NCI-H1436 (cell line): ENCODE measurements around the gene CD34.
"Not testable (repeated sequence)": the region's sequence is repeated elsewhere in the genome, so short reads cannot be mapped to it uniquely, and the experiment has no call there.

Source experiments
- DNase-seq: peaks from one replicate; lab custom pipeline; 2025; lab: John Stamatoyannopoulos, UW

The CD34 gene

DNA sequence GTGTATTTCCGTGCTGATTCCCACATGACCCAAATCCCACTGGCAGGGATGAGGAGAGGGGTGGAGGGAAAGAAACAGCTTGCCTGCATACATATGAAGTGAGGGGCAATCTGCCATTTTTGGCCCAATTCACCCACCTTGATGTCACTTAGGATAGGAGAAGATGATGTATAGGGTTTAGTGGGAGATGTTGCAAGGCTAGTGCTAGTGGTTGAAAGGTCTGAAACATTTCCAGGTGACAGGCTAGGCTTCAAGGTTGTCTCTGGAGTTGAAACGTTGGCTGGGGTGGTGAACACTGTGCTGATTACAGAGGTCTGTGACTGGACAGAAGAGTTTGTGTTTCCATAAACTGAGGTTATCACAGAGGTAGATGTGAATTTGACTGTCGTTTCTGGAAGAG, 12.1 kb downstream of the CD34 start:
- no peak for DNase-seq

DNA sequence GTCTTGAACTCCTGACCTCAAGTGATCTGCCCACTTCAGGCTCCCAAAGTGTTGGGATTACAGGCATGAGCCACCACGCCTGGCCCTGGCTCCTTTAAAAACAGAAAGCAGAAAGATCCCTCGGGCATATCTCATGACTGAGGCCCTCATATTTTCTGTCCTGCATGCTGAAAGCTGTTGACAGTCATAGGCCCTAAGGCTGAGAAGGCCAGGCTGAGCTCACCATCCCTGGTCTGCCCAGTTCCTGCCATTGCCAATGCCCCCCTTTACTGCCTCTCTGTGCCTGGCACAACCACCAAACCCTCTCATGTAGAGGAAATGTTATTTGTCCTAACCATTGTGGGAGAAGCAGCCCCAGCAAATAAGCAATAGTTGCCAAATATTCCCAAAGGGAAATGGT, 12.7 kb downstream of the CD34 start:
- DNase-seq, result no peak

DNA sequence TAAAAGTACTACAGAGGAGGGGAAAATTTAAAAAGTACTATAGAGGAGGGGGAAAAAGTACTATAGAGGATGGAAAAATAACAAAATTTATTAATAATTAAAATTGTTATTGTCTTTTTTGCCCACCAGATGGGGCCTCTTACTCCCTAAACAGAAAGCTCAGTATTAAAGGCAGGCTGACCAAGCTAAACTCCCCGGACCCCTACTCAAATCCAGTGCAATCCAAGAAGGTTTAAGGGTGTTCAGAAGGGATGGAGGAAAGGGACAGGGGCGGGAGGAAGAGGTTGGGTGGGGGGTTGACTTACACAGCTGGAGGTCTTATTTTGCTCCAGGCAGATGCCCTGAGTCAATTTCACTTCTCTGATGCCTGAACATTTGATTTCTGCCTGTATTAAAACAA, 13.7 kb downstream of the CD34 start:
- peak; percentile 4 for DNase-seq

DNA sequence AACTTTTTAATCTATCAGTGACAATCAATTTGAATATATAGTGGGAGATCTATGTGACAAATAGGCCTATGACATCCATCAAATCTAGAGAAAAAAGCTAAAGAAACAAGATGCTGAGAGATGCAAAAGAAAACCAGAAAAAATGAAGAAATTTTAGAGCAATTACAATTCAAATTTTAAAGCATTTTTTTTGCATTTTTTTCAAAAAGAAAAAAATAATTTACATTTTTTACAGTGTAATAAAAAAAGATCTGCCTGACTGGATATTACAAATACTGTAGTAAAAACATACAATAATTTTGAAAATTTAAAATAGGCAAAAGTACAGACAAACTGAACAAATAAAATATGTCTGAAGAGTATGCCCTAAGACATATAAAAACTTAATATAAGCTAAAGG, 14.4 kb downstream of the CD34 start:
- DNase-seq, result no peak

DNA sequence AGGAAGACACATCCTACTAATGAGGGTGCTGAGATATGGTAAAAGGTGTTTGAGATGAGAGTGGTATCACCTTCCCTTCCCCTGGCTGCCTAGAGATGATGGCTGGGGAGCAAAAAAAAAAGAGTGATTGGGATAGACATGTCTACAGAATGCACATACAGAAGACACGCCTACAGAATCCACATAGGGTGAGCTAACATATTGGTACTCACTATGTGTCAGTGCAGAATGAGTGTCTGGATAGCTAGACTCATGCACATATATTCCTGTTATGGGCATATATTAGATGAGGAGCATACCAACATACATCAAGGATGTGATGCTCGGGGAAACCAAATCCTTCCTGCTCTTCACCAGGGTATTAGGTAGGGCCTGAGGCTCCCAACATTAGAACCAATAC, 16.2 kb downstream of the CD34 start:
- no peak for DNase-seq

DNA sequence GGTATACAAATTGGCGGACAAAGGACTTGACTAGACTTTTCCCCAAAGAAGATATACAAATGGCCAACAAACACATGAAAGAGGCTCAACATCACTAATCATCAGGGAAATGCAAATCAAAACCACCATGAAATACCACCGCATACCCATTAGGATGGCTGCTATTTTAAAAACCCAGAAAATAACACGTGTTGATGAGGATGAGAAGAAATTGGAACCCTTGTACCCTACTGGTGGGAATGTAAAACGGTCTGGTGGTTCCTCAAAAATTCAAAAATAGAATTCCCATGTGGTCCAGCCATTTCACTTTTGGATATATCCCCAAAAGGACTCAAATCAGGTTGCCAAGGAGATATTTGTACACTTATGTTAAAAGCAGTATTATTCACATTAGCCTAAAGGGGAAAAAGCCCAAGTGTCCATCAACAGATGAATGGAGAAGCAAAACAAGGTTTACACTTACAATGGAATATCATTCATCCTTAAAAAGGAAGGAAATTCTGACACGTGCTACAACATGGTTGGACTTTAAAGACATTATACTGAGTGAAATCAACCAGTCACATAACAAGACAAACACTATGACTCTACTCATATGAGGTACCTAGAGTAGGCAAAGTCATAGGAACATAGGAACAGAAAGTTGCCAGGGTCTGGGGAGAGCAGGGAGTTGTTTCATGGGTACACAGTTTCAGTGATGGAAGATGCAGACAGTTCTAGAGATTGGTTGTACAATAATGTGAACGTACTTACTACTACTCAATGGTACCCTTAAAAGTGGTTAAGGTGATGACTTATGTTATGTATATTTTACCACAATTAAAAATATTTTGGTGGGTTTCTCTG, 17.0 kb downstream of the CD34 start:
- no peak for DNase-seq

DNA sequence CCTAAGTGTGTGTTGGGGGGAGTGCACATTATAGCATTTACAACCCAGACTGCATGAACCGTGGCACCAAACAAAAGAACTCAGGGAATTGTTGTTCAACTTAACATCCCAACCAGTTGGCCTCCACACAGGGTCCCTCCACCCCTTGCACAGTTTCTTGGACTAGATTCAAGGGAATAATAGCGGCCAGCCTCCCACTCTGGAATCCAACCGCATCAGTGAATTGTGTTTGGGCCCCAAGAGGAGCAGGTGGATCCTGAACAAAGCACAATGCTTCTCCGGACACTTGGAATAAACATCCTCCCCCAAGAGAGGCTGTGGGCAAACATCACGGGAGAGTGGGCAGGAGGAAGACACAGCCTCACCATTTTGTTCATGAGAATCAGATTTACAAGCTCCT, 18.2 kb downstream of the CD34 start:
- no peak for DNase-seq

DNA sequence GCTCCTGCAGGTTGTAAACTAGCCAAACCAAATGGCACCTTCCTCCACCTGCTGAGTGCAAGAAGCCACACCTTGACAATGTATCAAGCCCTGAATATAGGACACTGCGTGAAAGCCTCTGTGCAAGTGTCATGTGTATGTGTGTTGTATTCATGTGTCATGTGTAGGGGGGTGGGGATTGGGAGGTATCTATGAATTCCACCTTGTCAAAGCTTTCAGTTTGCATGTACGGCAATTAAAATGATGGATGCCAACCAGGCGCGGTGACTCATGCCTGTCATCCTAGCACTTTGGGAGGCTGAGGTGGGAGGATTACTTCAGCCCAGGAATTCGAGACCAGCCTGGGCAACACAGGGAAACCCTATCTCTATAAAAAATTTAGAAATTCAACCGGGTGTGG, 19.8 kb downstream of the CD34 start:
- no peak for DNase-seq

DNA sequence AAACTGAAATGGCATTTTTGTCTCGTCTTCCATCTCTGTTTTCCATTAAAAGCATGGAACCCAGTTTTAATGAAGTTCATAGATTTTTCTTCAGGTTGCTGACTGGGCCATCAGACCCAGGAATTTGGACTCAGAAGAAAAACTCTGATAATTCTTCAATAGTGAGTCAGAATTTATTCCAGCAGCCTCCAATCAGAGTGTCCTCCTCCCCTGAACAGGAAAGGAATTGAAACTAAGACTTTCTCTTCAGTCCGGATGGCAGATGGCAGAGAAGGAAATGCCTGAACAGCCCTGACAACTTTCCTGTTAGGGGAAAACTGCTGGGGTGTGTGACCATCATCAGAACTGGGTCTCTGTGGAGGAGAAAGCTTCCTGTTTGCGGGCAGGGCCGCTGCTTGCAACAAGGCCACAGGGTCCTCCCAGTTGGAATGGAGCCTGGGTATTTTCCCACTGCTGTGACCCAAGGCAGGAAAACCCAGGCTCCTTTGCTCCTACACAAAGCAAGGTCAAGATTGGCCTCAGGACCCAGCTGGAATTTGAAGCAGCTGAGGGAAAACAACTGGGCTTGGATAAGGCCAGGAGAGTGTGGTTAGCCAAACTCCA, 20.7 kb downstream of the CD34 start:
- DNase-seq, result no peak

DNA sequence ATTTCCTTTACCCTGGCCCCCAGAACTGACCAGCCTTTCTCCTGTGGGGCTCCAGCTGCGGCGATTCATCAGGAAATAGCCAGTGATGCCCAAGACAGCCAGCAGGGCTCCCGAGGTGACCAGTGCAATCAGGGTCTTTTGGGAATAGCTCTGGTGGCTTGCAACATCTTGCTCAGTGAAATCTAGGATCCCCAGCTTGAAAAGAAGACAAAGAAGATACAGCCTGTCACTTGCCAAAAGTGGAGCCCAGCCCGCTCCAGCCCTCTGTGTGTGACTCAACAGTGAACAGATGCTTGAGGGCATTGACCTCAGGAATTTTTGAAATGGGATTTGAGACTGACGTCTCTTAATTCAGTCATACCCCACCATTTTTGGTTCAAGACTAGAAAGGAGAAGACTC, 22.3 kb downstream of the CD34 start:
- no peak for DNase-seq

DNA sequence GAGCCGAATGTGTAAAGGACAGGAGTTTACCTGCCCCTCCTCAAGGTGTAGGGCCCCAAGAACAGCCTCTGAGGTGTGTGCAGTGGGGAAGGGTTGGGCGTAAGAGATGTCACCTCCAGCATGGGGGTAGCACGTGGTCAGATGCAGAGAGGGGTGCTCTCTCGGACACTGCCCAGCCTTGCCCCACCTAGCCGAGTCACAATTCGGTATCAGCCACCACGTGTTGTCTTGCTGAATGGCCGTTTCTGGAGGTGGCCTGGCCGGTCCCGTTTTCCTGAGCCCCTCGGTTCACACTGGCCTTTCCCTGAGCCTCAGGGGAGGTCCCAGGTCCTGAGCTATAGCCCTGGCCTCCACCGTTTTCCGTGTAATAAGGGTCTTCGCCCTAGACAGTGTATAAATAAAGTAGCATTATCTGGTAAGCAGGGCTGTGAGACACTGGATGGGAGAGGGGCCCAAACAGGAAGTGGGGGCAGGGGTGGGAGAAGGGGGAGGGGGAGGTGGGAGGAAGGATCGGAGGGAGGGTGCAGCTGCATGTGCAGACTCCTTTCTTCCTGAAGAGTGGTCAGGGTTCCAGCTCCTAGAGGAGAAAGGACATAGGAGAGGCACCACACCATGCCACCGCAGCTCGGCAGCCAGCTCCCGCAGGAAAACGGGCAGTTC, 23.3 kb downstream of the CD34 start:
- no peak for DNase-seq

DNA sequence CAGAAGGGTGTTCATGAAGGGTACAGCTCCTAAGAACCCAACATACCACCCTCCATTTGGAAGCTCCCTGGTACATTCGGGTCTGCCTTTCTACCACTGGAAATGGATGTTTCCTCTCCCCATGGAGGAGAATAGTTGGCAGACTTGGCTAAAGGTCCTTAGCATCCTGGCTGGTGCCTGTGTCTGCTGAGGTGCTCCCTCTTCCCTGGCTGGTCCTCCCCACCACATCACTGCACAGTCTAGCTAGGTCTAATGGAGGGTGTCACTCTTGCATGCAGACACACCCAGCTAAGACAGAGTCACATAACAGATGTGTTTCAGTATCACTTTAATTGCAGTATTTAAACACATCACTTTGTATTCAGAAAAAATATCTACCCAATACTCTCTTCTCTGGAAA, 24.7 kb downstream of the CD34 start:
- no peak for DNase-seq

DNA sequence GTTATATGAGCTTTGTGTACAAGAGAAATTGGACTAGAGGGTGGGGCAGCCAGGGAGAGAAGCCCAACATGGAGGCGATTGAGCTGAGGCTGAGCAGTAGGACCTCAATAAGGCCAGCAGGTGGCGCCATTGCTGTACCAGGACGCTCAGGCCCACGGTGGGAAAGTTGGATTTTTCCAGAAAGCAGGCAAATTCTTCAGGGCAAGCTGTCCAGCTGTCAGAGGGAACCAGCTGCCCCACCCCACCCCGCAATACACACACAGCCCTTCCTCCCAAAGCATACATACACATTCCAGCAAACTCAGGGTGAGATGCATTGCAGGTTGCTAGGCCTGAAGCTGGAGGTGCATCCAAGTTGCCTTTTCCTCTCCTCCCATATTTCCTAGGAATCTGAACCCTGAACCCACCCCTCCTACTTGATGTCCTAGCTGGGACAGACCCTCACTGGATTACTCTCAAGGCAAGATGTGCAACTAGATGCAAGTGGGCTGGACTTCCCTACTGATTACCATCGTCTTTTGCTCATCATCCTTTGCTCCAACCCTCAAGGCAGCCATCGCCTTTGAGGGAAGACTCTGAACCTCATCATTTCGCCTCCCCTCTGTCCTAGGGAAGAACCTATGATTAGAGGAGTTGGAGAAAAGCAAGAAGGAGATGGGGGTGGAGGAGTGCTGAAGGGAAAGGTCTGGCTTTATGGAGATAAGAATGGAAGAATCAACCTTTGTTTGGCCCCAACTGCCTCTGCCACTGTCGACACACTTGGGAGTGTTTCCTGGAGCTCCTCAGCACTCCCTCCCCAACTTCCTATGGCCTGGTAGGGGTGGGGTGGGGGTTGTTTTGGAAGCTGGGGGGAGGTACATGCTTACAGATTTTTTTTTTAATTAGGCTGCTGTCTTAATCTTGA, 25.5 kb downstream of the CD34 start:
- DNase-seq, result peak; percentile 77

DNA sequence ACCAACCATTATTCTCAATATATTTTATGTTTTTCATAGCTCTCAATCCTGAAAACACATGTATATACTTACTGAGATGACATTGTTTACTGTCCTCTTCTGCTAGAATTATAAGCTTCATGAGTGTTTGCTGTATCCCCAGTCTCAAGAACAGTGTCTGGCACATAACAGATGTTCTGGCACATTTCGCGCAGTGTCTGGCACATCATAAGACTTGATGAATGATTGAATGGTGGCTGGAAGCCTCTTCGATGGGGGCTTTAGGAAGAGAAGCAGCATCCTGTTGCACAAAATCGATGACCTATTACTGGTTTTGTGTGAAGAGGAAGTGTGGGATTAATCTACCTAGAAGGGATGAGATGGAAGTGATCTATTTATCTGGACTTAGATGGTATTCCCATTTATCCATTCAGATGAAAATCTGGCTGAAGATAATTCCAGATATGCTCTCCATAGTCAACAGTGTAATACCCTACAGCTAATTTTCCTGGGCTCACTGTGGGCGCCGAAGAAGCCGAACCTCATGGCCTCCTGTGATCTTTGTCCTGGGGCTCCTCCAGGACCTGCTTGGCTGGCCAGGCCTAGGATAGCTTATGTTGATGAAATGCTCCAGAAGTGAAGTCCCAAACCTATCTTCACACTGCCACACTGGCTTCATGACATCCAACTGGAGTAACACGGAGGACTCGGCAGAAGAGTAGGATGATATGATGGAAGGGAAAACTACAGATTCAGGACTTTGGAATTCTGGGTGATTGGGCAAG, 26.5 kb downstream of the CD34 start:
- no peak for DNase-seq

DNA sequence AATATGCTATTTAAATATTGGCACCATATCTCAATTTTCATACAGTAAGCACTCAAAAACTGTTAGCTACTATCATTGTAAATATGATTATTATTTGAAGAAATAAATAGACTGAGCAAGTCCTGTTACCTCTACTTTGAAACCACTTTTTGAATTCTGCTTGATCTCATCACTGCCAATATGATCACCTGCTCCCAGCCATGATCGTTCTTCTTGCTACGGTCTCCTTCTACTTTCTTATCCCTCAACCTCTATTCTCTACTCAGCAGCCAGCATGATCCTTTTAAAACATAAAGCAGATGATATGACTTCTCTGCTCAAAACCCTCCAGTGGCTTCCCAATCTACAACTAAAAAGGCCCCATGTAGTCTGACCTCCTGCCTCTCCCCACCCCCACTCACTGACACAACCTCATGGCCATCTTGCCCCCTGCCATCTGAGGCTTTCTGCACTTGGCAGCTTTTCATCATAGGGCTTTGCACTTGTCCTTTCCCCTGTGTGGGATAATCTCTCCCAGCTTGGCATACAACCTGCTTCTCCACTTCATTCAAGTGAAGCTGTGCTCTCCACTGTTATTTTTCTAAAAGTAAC, 27.2 kb downstream of the CD34 start:
- DNase-seq, result no peak

DNA sequence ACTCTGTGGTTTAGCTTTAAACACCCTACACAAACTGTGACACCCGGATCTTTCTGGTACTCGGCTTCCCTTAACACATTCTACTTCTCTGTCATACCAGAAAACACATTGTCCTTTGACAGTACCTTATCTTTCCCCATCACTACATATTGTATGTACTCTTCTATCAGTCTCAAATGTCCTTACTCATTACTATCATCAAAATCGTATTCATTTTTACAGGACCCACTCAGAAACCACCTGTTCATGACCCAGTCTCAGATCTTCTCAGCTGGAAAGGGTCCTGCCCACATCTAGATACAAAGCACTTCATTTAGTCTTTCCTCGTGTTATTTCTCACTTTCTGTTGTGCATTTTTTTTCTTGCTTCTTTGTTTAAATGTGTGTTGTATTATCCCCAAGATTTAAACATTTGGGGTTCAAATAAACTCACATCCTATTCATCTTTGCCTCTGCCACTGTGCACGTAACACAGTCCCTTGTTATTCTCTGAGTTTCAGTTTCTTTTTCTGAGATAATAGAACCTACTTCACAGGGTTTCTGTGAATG, 27.7 kb downstream of the CD34 start:
- no peak for DNase-seq

DNA sequence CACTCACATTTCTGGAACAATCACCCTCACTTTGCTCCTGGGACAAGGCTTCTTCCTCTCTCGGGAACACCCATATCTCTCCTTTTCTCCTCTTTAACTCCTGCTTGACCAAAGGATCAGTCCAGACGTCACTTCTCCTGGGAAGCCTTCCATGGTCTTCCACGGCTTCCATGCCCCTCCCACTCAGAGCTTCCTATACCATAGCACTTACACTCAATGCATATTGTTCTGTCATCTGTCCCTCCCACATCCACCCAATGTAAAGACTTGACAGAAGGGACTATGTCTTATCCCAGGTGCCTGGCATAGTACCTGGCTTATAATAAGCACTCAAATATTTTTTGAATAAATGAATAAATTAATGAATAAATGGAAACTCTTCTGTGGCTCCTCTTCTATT, 28.2 kb downstream of the CD34 start:
- DNase-seq, result no peak

DNA sequence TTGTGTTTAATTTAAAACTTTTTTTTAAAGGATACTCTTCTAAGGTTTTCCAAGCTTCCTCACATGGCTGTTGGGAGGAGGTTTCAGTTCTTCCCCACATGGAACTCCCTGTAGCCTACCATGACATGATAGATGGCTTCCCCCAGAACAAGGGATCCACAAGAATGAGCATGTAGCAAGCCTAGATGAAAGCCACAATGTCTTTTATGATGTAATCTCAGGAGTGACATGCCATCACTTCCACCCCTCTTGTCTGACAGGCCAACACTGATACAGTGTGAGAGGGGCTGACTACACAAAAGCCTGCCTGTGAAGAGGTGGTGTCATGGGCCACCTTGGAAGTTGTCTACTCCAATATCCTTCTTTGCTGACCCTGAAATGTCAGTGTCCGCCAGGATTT, 32.0 kb downstream of the CD34 start:
- DNase-seq, result no peak

DNA sequence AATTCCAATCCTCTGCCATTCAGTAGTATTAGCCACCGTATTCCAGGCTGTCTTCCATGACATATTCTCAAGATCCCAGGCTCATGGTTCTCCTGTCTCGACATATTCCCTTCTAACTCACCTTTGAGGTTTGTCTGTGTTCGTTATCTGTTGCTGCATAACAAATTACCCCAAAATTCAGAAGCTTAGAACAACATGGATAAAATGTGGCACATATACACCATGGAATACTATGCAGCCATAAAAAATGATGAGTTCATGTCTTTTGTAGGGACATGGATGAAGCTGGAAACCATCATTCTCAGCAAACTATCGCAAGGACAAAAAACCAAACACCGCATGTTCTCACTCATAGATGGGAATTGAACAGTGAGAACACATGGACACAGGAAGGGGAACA, 33.0 kb downstream of the CD34 start:
- not testable (repeated sequence) for DNase-seq

DNA sequence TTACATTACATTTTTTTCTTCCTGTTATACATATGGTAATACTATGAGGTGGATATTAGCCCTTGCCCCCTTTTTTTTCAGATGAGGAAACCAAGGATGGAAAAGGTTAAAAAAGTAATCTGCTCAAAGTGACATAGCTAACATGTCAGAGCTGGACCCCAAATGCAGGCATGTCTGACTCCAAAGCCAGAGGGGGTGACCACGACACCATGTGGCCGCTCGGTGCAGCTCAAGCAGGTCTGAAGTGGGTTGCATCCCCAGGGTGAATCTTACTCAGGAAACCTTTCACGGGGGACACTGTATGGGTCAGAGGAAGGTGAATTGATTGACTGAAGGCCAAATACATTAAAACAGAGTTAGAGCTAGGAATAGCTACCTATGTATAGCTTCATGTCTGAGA, 34.8 kb downstream of the CD34 start:
- no peak for DNase-seq

DNA sequence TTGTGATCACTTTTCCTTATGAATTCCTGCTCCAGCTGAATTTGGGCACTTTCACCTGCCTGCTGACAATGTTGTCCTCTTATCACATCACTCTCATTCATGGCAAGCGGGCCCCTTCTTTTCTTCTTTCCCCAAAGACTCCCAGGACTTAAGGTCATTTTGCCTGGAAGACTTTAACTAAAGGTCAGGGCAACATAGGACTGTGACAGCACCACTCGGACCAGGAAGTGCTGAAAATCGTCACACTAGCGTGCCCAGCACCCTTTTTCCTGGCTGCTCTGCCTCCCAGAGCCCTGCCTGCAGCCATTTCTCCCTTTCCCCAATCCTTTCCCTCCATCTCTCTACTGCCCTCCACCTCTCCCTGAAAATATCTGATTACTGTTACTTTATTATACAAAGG, 35.4 kb downstream of the CD34 start:
- no peak for DNase-seq
